Measurements from ENCODE around the gene CFAP45. TPM values are rescaled to one million over a fixed set of nuclear protein-coding genes. Genes with fewer than 3 reads are reported as not detected.

CFAP45 gene
- total and polyA plus RNA-seq, 2 of the 8 experiments (the other 6 are each of a cell fraction or from before 2014, with no cell fraction given), result 0.05 TPM; not detected in 1

GRCh38 chr1:159826441-159827101, 73.4 kb downstream of the CFAP45 start, which contains the start of gene SLAMF8:
Gene SLAMF8, plus strand, starts transcription at chr1:159826873. Its CDS starts 26 bp downstream, at chr1:159826899.
- Histone ChIP-seq H3K4me3 (ENCODE audit: extremely low read depth in 1 of 4, insufficient read depth in 2 of 4, low read depth in 3 of 4, low read length in 4 of 4) (no peak within 1 kb of the TSS), H3K79me2 (ENCODE audit: control insufficient read depth in 1 of 2, insufficient read depth in 2 of 2, low read length in 2 of 2) (no peaks in the 10 kb centered on the region), H2AK5ac (ENCODE audit: low read depth, low read length) (no peak within 1 kb of the TSS), H3K18ac (ENCODE audit: extremely low read depth, low read length) (no peak within 1 kb of the TSS), H4K20me1 (replicated peaks in 1 of 2; ENCODE audit: control insufficient read depth in 1 of 2, insufficient read depth in 2 of 2, low read length in 2 of 2) (no peaks in the 10 kb centered on the region), H2AFZ (ENCODE audit: low read length) (no peak within 1 kb of the TSS), H4K8ac (ENCODE audit: extremely low read depth, insufficient read depth, low read length) (no peak within 1 kb of the TSS), H2BK120ac (replicated peaks; ENCODE audit: low read depth, low read length) (no peak within 1 kb of the TSS), H3K14ac (ENCODE audit: insufficient read length) (no peak within 1 kb of the TSS), H3K23me2 (ENCODE audit: low read depth, low read length) (no peaks in the 10 kb centered on the region), H2BK5ac (ENCODE audit: low read depth, low read length) (no peak within 1 kb of the TSS), H4K91ac (replicated peaks; ENCODE audit: insufficient read length, low read length) (no peak within 1 kb of the TSS), H2BK12ac (ENCODE audit: low read depth, low read length) (no peak within 1 kb of the TSS), H3K79me1 (ENCODE audit: low read depth, low read length) (no peaks in the 10 kb centered on the region), H3K4me2 (ENCODE audit: insufficient read depth in 1 of 2, low read depth in 2 of 2, low read length in 2 of 2) (no peak within 1 kb of the TSS), H2BK15ac (ENCODE audit: low read length) (no peak within 1 kb of the TSS), H3K27ac (ENCODE audit: low read depth, low read length) (no peak within 1 kb of the TSS), H3K27me3 (replicated peaks in 1 of 4; ENCODE audit: control insufficient read depth in 3 of 4, extremely low read depth in 1 of 4, insufficient read depth in 3 of 4, low read length in 3 of 4) (no peaks in the 10 kb centered on the region; a peak in 1 of 7 replicates), H3K36me3 (ENCODE audit: control insufficient read depth in 2 of 4, insufficient read depth in 4 of 4, low read length in 3 of 4) (no peaks in the 10 kb centered on the region), H3K9ac (replicated peaks in 1 of 4; ENCODE audit: extremely low read depth in 1 of 4, low read depth in 3 of 4, low read length in 3 of 4) (no peak within 1 kb of the TSS), H3K4me1 (replicated peaks in 1 of 4; ENCODE audit: control insufficient read depth in 3 of 4, insufficient read depth in 4 of 4, low read length in 3 of 4) (0 out of 7 replicates have a peak, but pooled peaks cover 0 to 3% (median under 1%) of the 10 kb centered on the region in 4 experiments), H3K23ac (ENCODE audit: insufficient read length) (no peak within 1 kb of the TSS), H4K5ac (ENCODE audit: insufficient read length, low read depth, low read length) (no peak within 1 kb of the TSS), H2BK20ac (ENCODE audit: low read length) (no peak within 1 kb of the TSS), H3K4ac (replicated peaks; ENCODE audit: insufficient read length, low read depth, low read length) (no peak within 1 kb of the TSS), H3K56ac (replicated peaks; ENCODE audit: insufficient read length, low read depth, low read length) (no peak within 1 kb of the TSS), H3K9me3 (ENCODE audit: insufficient read depth in 2 of 2, low read depth in 1 of 2, low read length in 1 of 2) (no peaks in the 10 kb centered on the region)
- no peak for TF ChIP-seq SIN3A (conservative IDR thresholded peaks at IDR 0.05 in 1 of 2, IDR thresholded peaks at IDR 0.05 in 1 of 2; ENCODE audit: low read depth in 1 of 2, low read length in 2 of 2)
- TF ChIP-seq EP300 (IDR thresholded peaks at IDR 0.05; ENCODE audit: borderline replicate concordance in 1 of 2, low read depth in 2 of 2, low read length in 2 of 2), result no peak
- TF ChIP-seq E2F6 (IDR thresholded peaks at IDR 0.05), result no peak
- FAIRE-seq (no peak), DNase-seq (ENCODE audit: low read depth in 1 of 2, low spot score in 2 of 2) (no peak)
- ChIA-PET POLR2A (ENCODE audit: partially characterized antibody) (no interaction called here), CTCF (ENCODE audit: partially characterized antibody) (interaction anchor here (0.9 to 11.2 kb wide), 7 partner anchors 12 to 181 kb away, joined by 3 to 175 read pairs (median 5); partner anchors contain the start of gene FCRL6)
- 84% methylated on average over 10 of the region's 11 CpGs; no CpG with 5 or more reads in 1 of the 2 experiments for WGBS, 2 experiments (ENCODE audit: extremely low coverage in 1 of 2, insufficient coverage in 1 of 2, insufficient read length in 1 of 2, insufficient replicate concordance in 2 of 2, low coverage in 1 of 2, low lambda C conversion rate in 2 of 2, missing lambda C conversion rate in 1 of 2)

Measured in H1 (cell line).